GM21423 (cell line): ENCODE results near the gene FNDC10.

Experiments used
- ATAC-seq: cut with Tn5 transposase; IDR thresholded peaks from one replicate; pipeline ENCODE4 v1.9.1; 2021; ENCODE audit warnings: mild to moderate bottlenecking, moderate library complexity; ENCODE audit not compliant: unreplicated experiment

FNDC10 gene

DNA sequence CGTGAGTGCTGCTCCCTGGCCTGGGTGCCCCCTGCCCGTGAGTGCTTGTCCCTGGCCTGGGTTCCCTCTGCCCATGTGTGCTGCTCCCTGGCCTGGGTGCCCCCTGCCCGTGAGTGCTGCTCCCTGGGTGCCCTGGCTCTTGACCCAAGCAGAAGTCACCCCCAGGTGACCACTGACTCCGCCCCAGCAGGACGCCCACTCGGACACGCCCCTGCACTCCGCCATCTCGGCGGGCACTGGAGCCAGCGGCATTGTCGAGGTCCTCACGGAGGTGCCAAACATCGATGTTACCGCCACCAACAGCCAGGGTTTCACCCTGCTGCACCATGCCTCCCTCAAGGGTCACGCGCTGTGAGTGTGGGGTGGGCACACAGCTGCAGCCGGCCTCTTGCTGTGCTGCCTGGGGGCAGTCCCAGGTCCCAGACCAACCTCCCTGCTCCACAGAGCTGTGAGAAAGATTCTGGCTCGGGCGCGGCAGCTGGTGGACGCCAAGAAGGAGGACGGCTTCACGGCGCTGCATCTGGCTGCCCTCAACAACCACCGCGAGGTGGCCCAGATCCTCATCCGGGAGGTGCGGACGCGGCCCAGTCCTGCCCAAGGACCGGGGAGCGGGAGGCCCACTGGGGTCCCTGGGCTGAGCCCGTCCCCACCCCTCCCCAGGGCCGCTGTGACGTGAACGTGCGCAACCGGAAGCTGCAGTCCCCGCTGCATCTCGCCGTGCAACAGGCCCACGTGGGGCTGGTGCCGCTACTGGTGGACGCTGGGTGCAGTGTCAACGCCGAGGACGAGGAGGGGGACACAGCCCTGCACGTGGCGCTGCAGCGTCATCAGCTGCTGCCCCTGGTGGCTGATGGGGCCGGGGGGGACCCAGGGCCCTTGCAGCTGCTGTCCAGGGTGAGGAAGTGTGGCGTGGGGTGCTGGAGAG, 28.2 kb upstream of the FNDC10 start:
- no peak for ATAC-seq

DNA sequence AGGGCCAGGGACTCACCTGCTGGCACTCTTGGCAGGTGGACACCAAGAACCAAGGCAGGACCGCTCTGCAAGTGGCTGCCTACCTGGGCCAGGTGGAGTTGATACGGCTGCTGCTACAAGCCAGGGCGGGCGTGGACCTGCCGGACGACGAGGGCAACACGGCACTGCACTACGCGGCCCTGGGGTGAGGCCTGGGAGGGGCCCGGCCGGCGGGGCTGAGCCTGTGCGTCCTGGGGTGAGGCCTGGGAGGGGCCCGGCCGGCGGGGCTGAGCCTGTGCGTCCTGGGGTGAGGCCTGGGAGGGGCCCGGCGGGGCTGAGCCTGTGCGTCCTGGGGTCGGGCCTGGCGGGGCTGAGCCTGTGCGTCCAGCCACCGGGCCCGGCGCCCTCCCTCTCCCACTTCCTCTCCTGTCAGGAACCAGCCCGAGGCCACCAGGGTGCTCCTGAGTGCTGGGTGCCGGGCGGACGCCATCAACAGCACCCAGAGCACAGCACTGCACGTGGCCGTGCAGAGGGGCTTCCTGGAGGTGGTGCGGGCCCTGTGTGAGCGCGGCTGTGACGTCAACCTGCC, 27.4 kb upstream of the FNDC10 start:
- ATAC-seq: no peak

DNA sequence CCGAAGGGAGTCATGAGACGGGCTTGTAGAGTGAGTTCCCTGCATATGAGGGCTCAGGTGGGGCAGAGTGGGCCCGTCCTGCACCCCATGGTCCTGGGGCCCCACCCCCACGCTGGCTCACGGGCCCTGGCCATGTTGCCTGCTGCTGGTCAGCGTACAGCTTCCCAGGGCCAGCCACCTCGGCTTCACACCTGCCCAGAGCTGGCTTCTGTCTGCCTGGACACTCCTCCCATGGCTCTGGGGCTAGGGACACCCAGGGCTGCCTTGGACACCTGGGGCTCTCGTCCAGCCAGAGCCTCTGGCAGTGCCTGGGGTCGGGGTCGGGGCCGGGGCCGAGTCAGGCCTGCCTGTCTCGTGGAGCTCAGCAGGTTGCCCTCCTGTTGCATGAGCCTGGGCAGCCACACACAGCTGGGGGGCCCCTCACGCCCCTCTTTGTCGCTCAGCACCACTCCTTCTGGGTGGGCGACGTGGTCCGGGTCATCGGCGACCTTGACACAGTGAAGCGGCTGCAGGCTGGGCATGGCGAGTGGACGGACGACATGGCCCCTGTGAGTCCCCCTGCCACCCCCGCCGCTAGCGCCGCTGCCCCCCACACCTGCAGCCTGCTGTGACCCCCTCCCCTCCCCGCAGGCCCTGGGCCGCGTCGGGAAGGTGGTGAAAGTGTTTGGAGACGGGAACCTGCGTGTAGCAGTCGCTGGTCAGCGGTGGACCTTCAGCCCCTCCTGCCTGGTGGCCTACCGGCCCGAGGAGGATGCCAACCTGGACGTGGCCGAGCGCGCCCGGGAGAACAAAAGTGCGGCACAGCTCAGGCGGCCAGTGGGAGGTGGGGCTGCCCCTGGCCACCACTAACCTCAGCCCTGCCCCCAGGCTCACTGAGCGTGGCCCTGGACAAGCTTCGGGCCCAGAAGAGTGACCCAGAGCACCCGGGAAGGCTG, 26.5 kb upstream of the FNDC10 start:
- no peak for ATAC-seq

DNA sequence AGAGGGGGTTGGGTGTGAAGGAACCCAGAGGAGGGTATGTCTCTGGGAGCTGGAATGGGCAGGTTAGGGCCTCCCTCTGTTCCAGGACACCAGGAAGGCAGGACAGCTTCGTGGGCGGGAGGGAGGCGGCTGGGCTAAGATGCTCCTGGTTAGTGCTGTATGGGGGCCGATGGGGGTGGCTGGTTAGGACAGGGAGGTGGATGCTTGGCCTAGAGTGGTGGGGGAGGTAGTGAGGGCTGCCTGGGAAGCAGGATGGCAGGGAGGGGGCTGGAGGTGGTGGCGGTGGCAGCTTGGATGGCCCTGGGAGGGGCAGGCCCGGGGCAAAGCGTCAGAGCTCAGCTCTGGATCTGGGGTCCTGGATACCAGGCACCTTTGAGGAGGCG, 25.9 kb upstream of the FNDC10 start:
- no peak for ATAC-seq

DNA sequence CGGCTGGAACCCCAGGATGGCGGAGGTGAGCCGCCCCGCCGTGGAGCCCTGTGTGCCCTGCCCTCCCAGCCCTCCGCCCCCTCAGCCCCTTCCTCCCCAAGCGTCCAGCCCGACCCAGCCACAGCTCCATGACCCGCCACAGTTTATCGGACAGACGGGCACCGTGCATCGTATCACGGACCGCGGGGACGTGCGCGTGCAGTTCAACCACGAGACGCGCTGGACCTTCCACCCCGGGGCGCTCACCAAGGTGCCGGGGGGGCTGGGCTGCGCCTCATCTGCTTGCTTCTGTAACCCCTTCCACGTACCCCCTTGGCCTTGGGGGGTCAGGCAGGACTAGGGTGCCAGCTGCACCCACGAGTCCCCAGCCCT, 25.5 kb upstream of the FNDC10 start:
- ATAC-seq: no peak

DNA sequence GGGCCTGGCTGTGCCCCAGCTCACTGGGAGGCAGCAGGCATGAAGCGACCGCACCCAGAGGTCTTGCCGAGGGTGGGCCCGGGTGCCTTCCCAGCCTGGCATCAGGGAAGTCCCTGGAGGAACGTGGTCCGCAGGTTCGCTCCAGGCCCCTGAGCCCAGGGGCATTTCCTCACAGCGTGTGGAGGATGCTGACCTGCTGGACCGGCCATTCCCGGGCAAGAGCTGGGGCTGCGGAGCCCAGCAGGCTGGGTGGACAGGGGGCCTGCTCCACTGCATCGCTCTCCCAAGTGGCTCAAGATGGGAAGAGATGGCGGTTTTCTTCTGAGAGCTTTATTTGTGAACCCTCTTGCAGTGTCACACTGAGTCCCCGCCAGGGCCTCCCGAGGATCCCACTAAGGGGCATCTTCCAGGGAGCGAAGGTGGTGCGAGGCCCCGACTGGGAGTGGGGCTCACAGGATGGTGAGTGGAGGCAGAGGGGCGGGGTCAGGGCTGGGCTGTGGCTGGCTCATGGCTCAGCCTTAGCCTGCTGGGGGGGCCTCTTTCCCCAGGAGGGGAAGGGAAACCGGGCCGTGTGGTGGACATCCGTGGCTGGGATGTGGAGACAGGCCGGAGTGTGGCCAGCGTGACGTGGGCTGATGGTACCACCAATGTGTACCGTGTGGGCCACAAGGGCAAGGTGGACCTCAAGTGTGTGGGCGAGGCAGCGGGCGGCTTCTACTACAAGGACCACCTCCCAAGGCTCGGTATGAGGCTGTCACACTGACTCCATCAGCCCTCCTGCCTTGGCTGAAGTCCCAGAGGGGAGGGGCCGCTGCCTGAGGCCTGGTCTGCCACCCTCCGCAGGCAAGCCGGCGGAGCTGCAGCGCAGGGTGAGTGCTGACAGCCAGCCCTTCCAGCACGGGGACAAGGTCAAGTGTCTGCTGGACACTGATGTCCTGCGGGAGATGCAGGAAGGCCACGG, 24.8 kb upstream of the FNDC10 start:
- no peak for ATAC-seq

DNA sequence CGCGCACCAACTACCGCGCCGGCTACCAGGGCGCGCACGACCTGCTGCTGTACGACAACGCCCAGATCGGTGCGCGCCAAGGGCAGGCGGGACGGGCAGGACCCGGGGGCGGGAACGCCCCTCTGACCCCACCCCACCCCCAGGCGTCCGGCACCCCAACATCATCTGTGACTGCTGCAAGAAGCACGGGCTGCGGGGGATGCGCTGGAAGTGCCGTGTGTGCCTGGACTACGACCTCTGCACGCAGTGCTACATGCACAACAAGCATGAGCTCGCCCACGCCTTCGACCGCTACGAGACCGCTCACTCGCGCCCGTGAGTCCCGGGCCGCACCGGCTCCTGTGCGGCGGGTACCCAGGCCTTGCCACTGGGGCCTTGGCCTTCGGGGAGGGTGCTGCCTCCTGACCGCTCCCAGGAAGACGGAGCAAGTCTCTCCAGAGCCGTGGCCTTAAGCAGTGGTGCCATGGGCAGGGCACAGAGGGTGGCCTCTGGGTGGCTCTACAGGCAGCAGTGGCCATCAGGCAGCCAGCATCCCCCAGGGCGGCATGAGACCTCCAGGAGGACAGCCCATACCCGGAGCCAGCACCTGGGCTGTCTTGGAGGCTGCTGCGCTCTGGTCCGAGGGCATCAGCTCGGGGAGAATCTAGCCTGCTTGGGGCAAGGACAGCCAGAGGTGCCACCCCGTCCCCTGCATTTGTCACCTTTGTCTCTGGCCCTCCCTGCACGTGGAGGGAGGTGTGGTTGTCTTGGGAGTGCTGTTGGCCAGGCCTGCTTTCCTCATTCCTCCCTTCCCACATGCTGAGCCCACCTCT, 23.9 kb upstream of the FNDC10 start:
- ATAC-seq: no peak

DNA sequence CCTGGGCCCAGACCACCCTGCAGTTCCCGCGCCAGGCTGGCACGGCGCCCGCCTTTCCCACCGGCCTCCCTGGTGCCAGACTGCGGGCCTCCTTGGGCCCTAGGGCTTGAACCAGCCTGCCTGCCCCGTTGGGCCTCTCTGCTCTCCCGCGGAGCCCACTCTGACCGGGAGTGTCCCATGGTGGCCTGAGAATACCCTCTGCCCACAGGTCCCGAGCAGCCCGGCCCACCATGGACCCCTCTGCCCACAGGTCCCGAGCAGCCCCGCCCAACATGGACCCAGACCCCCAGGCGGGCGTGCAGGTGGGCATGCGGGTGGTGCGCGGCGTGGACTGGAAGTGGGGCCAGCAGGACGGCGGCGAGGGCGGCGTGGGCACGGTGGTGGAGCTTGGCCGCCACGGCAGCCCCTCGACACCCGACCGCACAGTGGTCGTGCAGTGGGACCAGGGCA, 23.3 kb upstream of the FNDC10 start:
- no peak for ATAC-seq

DNA sequence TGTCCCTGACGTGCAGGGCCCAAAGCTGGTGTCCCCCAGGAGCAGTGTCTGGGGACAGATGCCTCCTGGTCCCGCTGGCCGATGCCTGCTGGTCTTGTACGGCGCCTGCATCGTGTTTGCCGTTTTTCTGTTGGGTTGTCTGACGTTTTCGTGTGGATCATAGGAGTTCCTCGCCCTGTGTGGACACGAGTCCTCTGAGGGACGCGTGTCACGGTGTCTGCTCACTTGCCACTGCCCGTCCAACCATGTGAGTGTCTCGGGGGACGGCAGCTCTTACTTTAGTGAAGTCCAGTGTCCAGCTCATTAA, 22.8 kb upstream of the FNDC10 start:
- no peak for ATAC-seq

DNA sequence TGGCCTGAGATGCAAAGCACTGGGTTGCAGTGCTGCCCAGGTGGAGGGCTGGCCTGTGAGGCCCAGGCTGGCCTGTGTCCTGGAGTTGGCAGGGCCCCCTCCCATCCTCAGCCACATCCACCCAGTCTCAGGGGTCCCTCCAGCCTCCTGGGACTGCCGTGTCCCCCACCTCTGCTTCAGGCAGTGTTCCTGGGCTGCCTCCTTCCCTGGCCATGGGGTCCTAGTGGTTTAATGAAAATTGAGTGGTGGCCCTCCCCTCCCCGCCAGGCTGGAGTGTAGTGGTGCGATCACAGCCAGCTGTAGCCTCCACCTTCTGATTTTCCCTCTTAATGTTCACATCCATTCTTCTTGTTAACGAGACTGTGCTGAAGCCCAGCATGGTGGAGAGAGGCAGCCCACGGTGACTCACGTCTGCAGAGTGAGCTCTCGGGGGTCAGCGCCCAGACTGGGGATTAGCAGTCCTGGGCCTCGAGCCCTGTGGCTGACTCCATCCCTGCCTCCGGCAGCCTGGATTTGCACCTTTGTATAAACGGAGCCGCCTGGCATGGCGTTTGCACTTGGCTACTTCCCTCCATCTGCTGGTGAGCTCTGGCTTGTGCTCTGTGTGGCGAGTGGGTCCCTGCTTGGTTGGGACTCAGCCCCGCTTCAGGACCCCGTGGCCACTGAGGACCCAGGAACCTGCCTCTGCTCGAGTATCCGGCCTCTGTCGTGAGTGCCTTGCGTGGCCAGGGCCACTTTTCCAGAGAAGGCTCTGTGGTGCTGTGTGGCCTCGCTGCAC, 22.3 kb upstream of the FNDC10 start:
- ATAC-seq: no peak

DNA sequence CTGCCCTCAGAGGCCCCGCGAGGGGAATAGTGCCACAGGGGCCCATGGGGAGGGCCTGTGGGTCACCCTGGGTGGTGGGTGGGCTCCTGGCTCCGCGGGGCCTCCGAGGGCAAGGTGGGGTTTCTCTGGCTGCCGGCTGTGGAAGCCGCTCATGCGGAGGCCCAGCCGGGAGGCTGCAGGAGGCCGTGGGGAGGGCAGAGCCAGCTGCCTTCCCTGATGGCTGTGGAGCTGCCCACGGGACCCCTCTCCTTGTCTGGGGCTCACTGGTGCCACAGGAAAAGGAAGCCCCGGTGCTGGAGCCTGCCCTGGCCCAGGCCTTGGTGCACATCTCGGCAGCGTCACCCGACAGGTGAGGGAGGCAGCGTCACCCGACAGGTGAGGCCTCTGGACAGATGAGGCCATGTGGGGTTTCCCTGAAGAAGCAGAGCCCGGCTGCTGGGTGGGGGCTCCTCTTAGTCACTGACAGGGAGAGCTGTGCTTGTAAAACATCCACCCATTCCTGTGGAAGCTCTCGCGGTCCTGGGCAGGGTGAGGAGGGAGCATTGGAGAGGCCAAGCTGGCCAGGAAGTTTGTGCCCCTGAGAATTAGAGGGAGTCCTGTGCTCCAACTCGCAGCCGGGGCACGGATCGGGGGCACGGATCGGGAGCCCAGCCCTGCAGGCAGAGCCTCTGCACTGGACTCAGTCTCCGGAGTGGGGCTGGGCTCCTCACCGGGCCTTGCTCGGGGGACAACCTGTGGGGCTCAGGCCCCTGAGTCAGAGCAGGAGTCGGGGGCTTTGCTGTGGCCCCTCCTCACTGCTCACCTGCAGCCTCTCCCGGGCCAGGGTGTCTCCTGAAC, 21.5 kb upstream of the FNDC10 start:
- no peak for ATAC-seq

DNA sequence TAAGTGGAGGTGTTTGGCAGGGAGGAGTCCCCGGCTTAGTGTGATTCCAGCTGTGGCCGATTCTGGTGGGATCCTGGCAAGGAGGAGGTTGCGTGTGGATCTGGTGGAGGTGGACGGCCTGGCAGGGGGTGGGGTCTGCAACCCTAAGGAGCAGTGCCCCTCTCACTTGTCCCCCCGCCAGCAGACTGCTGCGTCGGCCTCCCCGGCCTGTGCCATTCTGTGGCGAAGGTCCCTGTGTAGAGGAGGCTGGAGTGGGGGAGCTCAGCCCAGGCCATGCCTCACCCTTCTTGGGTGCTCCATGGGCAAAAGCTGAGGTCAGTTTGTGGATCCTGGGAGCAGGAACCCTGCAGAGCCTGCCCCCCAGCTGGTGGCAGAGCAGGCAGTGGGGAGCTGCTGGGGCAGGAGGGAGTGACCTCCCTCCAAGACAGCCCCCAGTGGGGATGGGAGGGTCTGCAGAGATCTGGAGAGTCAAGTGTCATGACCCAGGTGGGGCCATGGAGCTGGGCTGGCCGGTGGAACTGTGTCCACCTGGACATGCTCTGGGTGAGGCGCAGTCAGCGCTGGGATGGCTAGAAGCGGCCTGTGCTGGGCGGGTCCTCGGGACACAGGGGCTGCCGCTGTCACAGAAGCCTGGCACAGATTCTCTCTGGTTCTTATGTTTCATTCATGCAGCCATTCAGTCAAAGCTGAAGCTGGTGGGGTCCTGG, 20.7 kb upstream of the FNDC10 start:
- no peak for ATAC-seq

DNA sequence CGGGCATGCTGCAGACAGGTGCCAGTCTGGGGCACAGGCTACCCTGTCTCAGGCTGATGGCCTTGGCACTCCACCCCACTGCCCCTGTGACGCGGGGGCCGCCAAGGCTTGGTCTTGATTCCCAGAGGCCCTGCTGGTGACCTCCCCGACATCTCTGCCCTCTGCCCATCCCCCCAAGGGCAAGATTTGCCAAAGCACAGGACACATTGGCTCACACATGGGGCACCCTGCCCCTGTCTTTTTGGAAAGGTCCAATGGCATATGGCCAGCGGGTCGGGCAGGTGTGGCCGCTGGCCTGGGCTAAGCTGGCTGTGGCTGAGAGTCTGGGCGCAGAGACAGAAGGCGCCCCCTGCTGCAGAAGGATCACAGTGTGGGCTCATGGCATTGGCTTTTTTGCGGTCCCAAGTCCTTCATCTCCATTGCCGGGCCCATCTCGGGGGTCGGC, 20.0 kb upstream of the FNDC10 start:
- no peak for ATAC-seq

DNA sequence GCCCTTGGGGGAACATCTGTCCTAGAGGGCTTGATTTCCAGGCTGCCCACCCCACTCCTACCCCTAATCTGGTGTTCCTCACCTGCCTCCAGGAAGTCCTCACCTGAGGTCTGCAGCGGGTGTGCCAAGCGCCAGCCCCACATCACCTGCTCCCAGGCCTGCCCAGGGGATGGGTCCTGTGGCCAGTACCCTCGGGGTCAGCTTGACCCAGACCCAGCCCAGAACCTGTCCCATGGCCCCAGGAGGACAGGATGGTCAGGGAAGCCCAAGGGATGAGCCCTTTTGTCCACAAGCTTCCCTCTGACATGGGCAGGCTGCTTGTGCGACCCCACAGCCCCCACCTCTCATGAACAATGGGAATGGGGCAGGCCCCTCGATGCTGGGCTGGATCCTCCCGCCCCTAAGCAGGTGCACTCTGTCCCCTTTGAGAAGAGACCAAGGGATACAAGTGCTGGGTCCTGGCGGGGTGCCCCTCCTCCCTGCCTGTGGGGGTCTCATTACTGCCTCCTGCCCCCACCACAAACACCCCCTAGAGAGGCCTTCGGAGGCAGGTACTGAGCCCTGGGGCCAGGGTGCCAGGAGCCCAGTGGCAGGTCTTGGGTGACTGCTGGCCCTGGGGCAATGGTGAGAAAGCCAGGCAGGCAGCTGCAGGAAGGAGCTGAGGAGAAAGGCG, 18.6 kb upstream of the FNDC10 start:
- ATAC-seq: no peak

DNA sequence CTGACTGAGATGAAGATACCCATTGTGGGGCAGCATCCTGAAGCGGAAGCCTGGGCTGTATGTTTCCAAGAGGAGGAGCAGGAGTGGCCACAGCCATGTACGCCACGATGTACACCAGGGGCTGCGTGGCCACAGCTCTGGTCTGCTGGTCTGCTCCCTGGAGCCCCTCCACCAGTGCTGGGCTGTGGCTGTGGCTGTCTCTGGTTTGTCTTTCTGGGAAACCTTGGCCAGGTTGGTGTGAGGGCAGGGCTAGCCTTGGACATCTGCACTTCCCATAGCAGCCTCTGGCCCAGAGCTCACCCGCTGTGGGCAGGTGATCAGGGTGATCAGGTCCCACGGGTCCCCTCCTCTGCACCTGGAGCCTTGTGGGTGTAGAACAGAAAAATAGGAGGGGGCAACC, 18.0 kb upstream of the FNDC10 start:
- ATAC-seq: no peak

DNA sequence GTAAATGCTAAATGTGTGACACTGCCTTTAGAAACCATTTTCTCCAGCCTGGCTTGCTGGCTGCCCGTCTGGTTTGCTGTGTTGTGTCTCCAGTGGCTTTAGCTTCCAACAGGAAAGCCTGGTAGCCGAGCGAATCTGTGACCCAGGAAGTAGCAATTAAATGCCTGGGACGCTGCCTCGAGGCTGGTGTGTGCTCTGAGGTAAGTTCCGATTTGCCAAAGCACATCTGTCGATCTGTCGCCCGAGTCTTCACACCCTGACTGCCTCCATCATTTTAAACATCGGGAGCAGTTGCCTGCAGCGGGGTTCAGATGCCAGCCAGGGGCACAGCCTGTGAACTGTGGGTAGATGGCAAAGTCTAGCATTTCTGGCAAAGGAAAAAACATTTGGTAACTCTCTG, 17.6 kb upstream of the FNDC10 start:
- ATAC-seq: no peak

DNA sequence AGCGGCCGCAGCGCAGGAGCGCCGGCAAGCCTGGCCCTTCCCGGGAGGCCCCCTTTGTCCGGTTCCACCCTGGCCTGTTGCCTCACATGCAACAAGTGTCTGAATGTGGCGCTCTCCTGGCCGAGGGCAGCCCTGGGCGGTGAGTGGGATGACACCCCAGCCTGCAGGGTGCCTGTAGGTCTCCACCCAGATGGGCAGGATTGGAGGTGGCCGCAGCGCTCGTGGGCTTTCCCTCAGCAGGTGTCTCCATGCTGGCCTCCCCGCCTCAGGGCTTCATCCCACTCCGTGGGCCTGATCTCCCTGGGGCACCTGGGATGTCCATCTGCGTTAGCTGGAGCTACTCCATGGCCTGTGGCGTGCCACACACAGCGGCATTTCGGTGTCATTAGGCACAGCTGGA, 16.9 kb upstream of the FNDC10 start:
- no peak for ATAC-seq
